HEK293 (cell line): Measurements from ENCODE around the gene CHRM4.

Source experiments
- CTCF ChIA-PET: fragments of 350-600 bp; formaldehyde crosslinking; extraction: SDS; loops from one replicate; lab custom pipeline; 2021; ENCODE audit warnings: antibody characterized with exemption; lab: Yijun Ruan, JAX
- POLR2A ChIA-PET: fragments of 300-600 bp; formaldehyde crosslinking; extraction: SDS; loops from one replicate; lab custom pipeline; 2020; ENCODE audit warnings: antibody characterized with exemption, inconsistent platforms; lab: Yijun Ruan, JAX
- H3K27ac ChIP-seq: fragments of 200-500 bp; sonication (Bioruptor generic); 2 replicates; pipeline ENCODE4 v1.5.1; 2014; ENCODE audit warnings: low read depth, low read length, control low read depth, inconsistent platforms; ENCODE audit errors: extremely low read depth
- H3K36me3 ChIP-seq, 2 experiments: fragments of 200-500 bp in 1 of 2; sonication (Bioruptor generic) in 1 of 2; 1 replicate in 1 of 2; 2 replicates in 1 of 2; pipeline ENCODE4 v1.5.1; 2014 to 2017; ENCODE audit warnings: inconsistent platforms in 2 of 2, low read length in 2 of 2; ENCODE audit not compliant: control insufficient read depth in 2 of 2, insufficient read depth in 1 of 2
- H3K4me1 ChIP-seq: fragments of 200-500 bp; sonication (Bioruptor generic); 2 replicates; pipeline ENCODE4 v1.5.1; 2014; ENCODE audit warnings: mild to moderate bottlenecking, low read length, inconsistent platforms; ENCODE audit not compliant: control insufficient read depth, insufficient read depth
- H3K4me3 ChIP-seq: 2 replicates; pipeline ENCODE4 v1.5.1; 2011; ENCODE audit warnings: low read depth, mild to moderate bottlenecking, control low read depth, low read length, moderate library complexity
- H3K9me3 ChIP-seq: fragments of 200-500 bp; sonication (Bioruptor generic); 2 replicates; pipeline ENCODE4 v1.5.1; 2014; ENCODE audit warnings: low read depth, low read length, inconsistent platforms; ENCODE audit not compliant: control insufficient read depth, insufficient read depth
- TCF7L2 ChIP-seq: IDR thresholded peaks from 2 replicates; pipeline ENCODE4 v1.6.1; 2011; ENCODE audit warnings: low read depth, mild to moderate bottlenecking, inconsistent platforms, low read length, moderate library complexity, borderline replicate concordance
- ZEB2 ChIP-seq: fragments of 450-650 bp; formaldehyde crosslinking; IDR thresholded peaks from 2 replicates; pipeline ENCODE4 v1.5.1; 2016; ENCODE audit warnings: missing biosample characterization, missing genetic modification characterization
- ZNF292 ChIP-seq: fragments of 450-650 bp; formaldehyde crosslinking; IDR thresholded peaks from 2 replicates; pipeline ENCODE4 v1.5.1; 2016; ENCODE audit warnings: low read depth, missing biosample characterization, missing genetic modification characterization, borderline replicate concordance
- ZNF335 ChIP-seq: fragments of 450-650 bp; formaldehyde crosslinking; conservative IDR thresholded peaks from 2 replicates; pipeline ENCODE4 v1.5.1; 2016; ENCODE audit warnings: missing biosample characterization, missing genetic modification characterization
- ZNF350 ChIP-seq: fragments of 450-650 bp; formaldehyde crosslinking; IDR thresholded peaks from 2 replicates; pipeline ENCODE4 v1.5.0; 2017; ENCODE audit warnings: missing biosample characterization, mild to moderate bottlenecking, missing genetic modification characterization
- ZNF518A ChIP-seq: fragments of 450-650 bp; formaldehyde crosslinking; conservative IDR thresholded peaks from 2 replicates; pipeline ENCODE4 v1.5.1; 2016; ENCODE audit warnings: low read depth, missing biosample characterization, missing genetic modification characterization
- ZNF623 ChIP-seq: fragments of 450-650 bp; formaldehyde crosslinking; IDR thresholded peaks from 2 replicates; pipeline ENCODE4 v1.5.1; 2016; ENCODE audit warnings: missing biosample characterization, missing genetic modification characterization
- ZNF624 ChIP-seq: fragments of 450-650 bp; formaldehyde crosslinking; IDR thresholded peaks from 2 replicates; pipeline ENCODE4 v1.5.1; 2017; ENCODE audit warnings: missing biosample characterization, missing genetic modification characterization
- ZNF626 ChIP-seq: fragments of 450-650 bp; sonication (Bioruptor Pico); formaldehyde crosslinking; IDR thresholded peaks from 2 replicates; pipeline ENCODE4 v1.5.1; 2018; ENCODE audit warnings: missing biosample characterization, missing genetic modification characterization, inconsistent platforms
- ZNF658 ChIP-seq: fragments of 450-650 bp; formaldehyde crosslinking; IDR thresholded peaks from 2 replicates; pipeline ENCODE4; 2016; ENCODE audit warnings: missing biosample characterization, missing genetic modification characterization
- ZNF785 ChIP-seq: fragments of 450-650 bp; formaldehyde crosslinking; IDR thresholded peaks from 2 replicates; pipeline ENCODE4 v1.5.1; 2016; ENCODE audit warnings: missing biosample characterization, missing genetic modification characterization
- TF ChIP-seq, protein P1 (sequence below): fragments of 450-650 bp; formaldehyde crosslinking; IDR thresholded peaks from 2 replicates; pipeline ENCODE4 v1.5.1; 2016; ENCODE audit warnings: missing biosample characterization, missing genetic modification characterization, low read depth
- TF ChIP-seq, protein P2 (sequence below): fragments of 450-650 bp; formaldehyde crosslinking; IDR thresholded peaks from 2 replicates; pipeline ENCODE4 v1.5.1; 2016; ENCODE audit warnings: missing biosample characterization, missing genetic modification characterization

Gene CHRM4

DNA sequence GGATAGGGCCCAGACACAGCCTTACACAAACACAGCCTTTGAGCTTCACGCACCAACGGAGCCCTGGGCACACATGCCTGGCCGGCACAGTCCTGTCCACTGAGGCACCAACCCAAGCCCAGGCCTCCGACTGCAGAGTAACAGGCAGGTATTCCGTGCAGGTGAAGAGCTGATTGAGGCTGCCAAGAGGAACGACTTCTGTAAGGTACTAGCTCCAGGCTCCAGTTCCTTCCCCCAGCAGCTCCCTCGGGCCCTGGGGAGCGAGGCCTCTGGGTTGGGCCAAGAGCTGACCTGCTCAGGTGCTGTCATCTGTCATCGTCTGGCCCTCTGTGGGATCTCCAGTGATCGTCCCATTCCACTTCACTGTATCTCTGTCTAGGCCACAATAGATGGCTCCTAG lies 13.3 kb downstream of the CHRM4 start (continued):
- TF ChIP-seq ZNF626 (tag by site-specific recombination) (no peak), ZNF518A (tag by site-specific recombination) (no peak), TCF7L2 (no peak)
- TF ChIP-seq, all 188 proteins: peak for 0

- H3K36me3 ChIP-seq: peaks cover 0 to 52% of the 10 kb centered on the region in 2 experiments; a peak in 1 of 3 replicates
- H3K27ac ChIP-seq: no peak overlapping the region
- POLR2A ChIA-PET: interaction anchor here (1.0 to 1.4 kb wide), 2 partner anchors 14 to 21 kb away, joined by 4 read pairs; no protein-coding TSS in a partner anchor
- CTCF ChIA-PET: interaction anchor here (0.6 to 4.0 kb wide), 11 partner anchors 9 to 447 kb away, joined by 3 to 18 read pairs (median 4); partner anchors contain the start of gene DGKZ
- no peak for TF ChIP-seq ZNF335 (tag by site-specific recombination)
- TF ChIP-seq, protein P1, sequence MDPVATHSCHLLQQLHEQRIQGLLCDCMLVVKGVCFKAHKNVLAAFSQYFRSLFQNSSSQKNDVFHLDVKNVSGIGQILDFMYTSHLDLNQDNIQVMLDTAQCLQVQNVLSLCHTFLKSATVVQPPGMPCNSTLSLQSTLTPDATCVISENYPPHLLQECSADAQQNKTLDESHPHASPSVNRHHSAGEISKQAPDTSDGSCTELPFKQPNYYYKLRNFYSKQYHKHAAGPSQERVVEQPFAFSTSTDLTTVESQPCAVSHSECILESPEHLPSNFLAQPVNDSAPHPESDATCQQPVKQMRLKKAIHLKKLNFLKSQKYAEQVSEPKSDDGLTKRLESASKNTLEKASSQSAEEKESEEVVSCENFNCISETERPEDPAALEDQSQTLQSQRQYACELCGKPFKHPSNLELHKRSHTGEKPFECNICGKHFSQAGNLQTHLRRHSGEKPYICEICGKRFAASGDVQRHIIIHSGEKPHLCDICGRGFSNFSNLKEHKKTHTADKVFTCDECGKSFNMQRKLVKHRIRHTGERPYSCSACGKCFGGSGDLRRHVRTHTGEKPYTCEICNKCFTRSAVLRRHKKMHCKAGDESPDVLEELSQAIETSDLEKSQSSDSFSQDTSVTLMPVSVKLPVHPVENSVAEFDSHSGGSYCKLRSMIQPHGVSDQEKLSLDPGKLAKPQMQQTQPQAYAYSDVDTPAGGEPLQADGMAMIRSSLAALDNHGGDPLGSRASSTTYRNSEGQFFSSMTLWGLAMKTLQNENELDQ (tag by site-specific recombination): no peak
- no peak for TF ChIP-seq ZEB2 (tag by site-specific recombination)
- TF ChIP-seq ZNF785 (tag by site-specific recombination): no peak
- no peak for TF ChIP-seq ZNF350 (tag by site-specific recombination)
- no peak for TF ChIP-seq ZNF292 (tag by site-specific recombination)
- TF ChIP-seq ZNF623 (tag by site-specific recombination): no peak
- TF ChIP-seq ZNF624 (tag by site-specific recombination): no peak
- no peak for TF ChIP-seq ZNF658 (tag by site-specific recombination)
- TF ChIP-seq, protein P2, sequence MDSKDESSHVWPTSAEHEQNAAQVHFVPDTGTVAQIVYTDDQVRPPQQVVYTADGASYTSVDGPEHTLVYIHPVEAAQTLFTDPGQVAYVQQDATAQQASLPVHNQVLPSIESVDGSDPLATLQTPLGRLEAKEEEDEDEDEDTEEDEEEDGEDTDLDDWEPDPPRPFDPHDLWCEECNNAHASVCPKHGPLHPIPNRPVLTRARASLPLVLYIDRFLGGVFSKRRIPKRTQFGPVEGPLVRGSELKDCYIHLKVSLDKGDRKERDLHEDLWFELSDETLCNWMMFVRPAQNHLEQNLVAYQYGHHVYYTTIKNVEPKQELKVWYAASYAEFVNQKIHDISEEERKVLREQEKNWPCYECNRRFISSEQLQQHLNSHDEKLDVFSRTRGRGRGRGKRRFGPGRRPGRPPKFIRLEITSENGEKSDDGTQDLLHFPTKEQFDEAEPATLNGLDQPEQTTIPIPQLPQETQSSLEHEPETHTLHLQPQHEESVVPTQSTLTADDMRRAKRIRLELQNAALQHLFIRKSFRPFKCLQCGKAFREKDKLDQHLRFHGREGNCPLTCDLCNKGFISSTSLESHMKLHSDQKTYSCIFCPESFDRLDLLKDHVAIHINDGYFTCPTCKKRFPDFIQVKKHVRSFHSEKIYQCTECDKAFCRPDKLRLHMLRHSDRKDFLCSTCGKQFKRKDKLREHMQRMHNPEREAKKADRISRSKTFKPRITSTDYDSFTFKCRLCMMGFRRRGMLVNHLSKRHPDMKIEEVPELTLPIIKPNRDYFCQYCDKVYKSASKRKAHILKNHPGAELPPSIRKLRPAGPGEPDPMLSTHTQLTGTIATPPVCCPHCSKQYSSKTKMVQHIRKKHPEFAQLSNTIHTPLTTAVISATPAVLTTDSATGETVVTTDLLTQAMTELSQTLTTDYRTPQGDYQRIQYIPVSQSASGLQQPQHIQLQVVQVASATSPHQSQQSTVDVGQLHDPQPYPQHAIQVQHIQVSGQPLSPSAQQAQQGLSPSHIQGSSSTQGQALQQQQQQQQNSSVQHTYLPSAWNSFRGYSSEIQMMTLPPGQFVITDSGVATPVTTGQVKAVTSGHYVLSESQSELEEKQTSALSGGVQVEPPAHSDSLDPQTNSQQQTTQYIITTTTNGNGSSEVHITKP (tag by site-specific recombination): no peak
- H3K4me3 ChIP-seq: no peak overlapping the region
- no peaks in the 10 kb centered on the region for H3K4me1 ChIP-seq
- H3K9me3 ChIP-seq: no peaks in the 10 kb centered on the region
These were observed 13.7 kb downstream of the CHRM4 start for GRCh38 chr11:46377831-46378230.
